ENCODE measurements around the gene TSPAN2.

DNA sequence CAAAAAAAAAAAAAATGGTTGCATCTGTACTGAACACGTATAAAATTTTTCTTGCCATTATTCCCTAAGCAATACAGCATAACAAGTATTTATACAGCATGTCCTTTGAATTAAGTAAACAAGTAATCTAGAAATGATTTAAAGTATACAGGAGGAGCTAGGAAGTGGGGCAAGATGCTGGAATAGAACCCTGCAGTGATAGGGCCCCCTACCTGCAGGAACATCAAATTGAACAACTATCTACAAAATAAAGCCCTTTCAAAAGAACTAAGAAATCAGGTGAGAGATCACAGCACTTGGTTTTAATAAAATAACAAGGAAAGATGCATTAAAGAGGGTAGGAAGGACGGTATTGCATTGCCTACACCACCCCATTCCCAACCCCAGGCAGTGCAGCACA lies 48.8 kb downstream of the TSPAN2 start:
- TF ChIP-seq, protein P1, sequence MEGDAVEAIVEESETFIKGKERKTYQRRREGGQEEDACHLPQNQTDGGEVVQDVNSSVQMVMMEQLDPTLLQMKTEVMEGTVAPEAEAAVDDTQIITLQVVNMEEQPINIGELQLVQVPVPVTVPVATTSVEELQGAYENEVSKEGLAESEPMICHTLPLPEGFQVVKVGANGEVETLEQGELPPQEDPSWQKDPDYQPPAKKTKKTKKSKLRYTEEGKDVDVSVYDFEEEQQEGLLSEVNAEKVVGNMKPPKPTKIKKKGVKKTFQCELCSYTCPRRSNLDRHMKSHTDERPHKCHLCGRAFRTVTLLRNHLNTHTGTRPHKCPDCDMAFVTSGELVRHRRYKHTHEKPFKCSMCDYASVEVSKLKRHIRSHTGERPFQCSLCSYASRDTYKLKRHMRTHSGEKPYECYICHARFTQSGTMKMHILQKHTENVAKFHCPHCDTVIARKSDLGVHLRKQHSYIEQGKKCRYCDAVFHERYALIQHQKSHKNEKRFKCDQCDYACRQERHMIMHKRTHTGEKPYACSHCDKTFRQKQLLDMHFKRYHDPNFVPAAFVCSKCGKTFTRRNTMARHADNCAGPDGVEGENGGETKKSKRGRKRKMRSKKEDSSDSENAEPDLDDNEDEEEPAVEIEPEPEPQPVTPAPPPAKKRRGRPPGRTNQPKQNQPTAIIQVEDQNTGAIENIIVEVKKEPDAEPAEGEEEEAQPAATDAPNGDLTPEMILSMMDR (IDR thresholded peaks at IDR 0.05; ENCODE audit: insufficient read depth, low read length, poor library complexity, severe bottlenecking), result no peak
- no peak for TF ChIP-seq EZH2phosphoT487 (conservative IDR thresholded peaks at IDR 0.05; ENCODE audit: low read length)

Data from SU-DHL-6 (cell line).